SKM-1 (cell line): ENCODE data around the gene YJEFN3.

Source experiments
- DNase-seq: peaks from one replicate; lab custom pipeline; 2025; ENCODE audit not compliant: unreplicated experiment; lab: John Stamatoyannopoulos, UW

YJEFN3 gene

DNA sequence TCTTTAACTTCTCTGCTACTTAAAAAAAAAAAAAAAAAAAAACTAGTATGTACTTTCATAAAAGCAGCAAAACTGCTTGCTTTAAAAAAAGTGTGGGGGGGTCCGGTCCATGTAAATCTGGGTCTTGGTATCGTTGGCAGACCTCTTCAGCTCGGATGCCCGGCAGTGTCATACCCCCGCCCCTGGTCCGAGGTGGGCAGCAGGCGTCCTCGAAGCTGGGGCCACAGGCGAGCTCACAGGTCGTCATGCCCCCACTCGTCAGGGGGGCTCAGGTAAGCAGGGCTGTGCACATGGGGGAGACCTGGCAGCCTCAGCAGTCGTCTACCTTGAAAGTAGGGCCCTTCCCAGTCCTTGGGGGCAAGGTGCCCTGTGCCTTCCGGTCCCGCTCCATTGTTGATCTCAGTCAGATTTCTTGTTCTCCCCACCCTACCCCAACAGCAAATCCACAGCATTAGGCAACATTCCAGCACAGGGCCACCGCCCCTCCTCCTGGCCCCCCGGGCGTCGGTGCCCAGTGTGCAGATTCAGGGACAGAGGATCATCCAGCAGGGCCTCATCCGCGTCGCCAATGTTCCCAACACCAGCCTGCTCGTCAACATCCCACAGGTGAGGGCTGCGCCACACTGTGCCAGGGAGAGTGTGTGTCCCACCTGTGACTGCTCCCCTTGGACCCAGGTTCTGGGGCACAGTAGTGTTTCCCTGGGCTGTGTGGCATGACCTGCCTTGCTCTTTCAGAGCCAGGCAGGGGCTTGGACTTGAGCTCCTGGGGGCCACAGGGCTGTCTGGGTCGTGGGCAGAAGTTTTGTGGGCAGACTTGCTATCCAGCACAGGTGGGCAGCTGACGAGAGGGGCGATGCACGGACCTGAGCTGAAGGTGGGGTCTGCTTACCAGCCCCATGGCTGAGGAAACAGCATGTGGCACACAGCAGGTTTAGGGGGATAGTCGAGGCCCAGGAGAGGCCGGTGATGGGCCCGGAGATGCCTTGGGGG is 32.8 kb upstream of the YJEFN3 start:
- no peak for DNase-seq

DNA sequence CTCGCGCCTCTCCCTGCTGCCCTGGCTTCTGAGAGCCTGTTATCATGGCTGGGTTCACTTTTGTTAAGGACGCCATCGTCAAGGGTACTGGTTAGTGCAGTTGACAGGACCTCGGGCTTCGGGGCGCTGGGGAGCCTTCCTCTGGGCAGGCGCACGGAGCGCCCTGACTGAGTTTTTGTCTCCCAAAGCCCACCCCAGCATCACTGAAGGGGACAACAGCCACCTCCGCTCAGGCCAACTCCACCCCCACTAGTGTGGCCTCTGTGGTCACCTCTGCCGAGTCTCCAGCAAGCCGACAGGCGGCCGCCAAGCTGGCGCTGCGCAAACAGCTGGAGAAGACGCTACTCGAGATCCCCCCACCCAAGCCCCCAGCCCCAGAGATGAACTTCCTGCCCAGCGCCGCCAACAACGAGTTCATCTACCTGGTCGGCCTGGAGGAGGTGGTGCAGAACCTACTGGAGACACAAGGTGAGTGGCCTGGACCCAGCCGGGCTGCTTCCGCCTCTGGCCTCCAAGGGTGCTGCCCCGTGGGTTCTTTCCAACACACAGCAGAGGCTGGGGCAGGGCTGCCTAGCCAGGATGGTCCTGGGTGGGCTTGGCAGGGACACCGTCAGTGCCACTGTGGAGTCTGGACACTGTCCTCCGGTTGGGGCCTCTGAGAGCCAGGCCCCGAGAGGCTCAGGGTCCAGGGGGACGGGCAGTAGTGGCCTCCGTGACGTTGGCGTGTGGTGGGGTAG is 30.3 kb upstream of the YJEFN3 start:
- DNase-seq = no peak

DNA sequence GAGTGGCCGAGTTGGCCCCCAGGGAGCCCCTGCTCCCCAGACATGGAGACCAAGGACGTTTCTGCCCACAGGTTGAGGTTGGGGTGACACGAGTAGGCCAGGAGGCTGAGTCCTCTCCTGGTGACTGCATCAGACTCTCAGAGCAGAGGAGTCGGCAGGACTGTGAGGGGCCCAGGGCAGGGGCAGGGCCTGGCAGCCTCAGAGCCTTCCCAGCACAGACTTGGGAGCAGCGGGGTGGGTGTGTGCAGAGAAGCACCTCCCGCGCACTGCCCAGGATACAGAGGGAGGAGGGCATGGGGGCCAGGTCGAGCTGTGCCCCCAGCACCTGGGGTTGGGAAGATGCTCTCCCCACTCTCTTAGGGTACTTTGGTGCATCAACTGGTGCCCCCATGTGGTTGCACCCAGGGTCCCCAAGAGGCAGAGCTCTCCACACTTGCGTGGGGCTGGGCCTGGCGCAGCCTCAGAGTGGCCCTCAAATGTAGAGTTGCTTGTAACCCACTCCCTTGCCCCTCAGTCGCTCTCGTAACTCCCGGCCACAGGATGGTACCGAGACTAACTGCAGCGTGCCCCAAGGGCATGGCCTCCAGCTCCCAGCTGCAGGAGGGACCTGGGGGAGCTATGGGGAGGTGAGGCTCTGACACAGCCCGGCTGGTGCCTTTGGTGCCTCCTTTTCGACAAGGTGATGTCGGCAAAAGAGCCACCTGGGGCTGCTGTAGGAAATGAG is 29.3 kb upstream of the YJEFN3 start:
- DNase-seq = no peak

DNA sequence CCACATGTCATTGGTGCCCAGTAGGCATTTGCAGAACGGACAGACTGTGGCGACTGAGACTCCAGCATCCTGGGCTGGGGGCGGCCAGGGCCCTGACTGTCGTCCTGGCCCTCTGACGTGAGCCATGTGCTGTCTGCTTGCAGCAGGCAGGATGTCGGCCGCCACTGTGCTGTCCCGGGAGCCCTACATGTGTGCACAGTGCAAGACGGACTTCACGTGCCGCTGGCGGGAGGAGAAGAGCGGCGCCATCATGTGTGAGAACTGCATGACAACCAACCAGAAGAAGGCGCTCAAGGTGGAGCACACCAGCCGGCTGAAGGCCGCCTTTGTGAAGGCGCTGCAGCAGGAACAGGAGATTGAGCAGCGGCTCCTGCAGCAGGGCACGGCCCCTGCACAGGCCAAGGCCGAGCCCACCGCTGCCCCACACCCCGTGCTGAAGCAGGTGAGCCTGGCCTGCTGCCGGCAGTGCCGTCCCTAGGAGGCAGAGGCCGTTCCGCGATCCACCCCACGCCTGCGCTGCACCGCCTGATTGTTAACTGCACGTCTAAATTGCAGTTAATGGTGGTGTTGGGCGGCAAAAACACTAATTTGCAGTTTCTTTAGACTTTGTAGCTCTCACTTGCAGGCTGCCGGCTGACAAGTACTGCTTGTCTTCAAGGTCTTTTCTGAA is 27.6 kb upstream of the YJEFN3 start:
- no peak for DNase-seq

DNA sequence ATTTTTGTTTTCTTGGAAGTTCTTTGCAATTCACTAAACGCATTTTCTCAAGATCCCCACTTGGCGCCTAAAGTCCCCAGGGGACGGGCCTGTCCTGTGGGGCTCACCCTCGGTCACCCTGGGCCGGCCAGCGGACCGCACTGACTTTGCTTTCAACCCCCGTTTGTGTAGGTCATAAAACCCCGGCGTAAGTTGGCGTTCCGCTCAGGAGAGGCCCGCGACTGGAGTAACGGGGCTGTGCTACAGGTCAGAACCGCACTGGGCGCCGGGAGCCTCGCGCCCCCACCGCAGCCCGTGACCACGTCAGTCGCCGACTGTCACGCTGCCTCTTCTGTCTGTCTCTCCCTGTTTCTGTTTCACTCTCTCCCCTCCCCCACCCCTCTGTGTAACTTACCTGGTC is 26.9 kb upstream of the YJEFN3 start:
- DNase-seq = no peak

DNA sequence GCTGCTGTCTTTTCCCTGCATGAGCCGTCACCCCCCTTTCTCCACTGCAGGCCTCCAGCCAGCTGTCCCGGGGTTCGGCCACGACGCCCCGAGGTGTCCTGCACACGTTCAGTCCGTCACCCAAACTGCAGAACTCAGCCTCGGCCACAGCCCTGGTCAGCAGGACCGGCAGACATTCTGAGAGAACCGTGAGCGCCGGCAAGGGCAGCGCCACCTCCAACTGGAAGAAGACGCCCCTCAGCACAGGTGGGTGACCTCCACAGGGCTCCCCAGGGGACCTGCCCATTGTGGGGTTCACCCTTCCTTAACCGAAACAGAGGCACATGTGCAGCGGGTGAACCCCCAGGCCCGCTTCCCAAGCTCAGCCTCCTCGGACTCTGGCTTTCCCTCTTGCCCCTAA is 26.4 kb upstream of the YJEFN3 start:
- DNase-seq = no peak

DNA sequence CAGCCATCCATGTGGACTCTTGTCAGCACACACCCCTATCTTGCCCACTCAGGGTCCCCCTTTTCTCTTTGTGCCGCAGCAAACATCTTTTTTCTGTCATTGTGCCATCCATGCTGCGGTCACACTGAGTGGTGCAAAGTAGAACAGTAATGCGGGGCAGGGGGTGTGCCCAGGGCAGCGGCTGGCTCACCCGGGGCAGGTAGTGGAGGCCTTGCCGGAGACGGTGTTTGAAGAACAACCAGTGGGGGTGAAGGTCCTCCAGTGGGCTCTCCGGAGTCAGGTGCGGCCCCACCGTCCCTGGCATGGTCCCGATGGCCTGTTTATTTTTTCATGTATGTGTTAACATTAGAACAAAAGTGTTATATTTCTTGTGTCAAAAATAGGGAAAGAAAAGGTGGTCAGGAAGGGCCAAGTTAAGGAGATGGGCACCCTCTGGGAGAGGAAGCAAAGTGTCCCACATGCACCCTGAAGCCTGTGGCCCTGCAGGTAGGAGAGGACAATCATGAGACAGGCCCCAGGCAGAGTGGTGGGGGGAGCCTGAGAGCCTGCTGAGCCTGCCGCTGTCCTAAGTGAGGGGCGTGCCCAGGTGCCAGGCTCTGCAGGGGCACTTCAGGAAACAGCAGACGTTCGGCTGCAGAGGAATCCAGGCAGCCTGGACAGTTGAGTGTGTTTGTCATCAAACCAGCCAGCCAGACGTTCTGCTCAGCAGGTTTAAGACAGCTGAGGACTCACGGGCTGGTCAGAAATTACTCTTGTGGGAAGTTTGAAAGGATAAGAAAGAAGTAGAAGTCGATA is 25.7 kb upstream of the YJEFN3 start:
- no peak for DNase-seq

DNA sequence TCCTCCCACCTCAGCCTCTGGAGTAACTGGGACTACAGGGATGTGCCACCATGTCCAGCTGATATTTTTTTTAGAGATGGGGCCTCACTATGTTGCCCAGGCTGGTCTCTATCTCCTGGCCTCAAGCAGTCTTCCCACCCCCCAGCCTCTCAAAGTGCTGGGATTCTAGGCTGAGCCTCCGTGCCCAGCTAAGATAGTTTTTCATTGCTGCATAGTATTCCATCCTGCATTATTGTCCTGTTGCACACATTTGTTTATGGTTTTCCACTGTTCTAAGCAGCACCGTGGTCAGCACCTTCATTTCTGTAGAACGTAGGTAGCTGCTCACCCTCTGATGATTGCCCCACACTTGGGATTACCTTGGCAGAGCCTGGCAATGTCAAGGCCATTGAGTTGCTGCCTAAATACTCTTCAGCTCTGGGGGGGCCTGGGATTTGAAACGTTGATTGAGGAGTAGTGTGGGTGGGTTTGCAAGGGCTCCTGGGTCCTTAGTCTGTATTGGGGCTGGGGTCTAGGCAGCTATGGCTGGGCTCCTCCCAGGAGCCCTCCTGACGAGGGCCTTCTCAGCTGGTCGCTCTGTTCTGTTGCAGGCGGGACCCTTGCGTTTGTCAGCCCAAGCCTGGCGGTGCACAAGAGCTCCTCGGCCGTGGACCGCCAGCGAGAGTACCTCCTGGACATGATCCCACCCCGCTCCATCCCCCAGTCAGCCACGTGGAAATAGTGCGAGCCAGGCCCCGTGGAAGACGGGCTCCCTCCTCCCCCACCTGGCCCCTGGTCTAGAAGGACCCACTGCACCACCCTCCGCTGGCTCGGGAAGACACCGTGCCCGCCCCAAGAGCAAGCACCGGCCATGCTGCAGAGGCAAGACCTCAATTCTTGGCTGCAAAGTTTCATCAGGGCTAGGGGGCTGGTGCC is 23.7 kb upstream of the YJEFN3 start:
- DNase-seq = no peak

DNA sequence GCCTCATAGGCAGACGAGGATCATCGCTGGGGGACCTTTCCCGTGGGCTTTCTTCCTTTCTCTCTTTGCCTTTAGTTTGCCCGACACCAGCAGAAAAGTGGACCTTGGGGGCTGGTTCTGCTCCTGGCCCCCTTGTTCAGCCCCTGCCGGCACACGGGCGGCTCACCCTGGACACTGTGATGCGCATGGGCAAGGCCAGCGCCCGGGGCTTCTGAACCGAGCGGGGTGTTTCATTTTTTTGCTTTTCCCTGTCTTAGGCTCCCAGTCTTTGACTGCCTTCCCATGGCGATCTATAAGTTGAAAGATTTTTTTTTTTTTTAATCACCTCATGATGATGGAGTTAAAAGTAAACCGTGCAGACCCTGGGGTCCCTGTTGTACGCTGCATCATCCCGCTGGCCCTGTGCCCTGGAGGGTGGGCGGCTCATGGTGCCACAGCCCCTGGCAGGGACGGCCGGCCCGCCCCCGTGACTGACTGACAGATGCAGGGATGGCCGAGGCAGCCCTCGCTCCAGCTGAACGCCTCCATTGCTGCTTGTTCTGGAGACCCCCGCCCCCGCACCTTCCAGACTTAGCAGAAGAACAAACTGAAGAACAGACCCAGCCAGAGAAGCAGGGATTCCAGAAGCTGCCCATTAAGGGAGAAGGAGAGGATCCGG is 22.9 kb upstream of the YJEFN3 start:
- no peak for DNase-seq

DNA sequence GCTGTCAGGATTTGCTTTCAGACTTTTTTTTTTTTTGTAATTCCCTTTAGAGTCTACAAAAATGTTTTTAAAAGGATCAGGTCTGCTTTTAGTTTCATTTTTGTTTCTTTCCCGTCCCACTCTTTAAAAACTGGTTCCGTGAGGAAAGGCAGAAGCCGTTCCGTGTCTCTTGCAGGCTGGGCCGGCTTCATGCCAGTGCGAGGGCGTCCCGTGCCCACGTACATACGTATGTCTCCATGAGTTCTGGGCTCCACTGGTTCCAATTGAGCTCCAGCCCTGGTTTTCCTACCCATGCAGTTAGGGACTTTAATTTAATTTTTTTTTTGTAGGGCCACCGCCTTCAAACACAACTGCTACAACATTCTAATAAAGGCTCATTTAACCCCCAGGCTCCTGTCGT is 22.1 kb upstream of the YJEFN3 start:
- DNase-seq = no peak

DNA sequence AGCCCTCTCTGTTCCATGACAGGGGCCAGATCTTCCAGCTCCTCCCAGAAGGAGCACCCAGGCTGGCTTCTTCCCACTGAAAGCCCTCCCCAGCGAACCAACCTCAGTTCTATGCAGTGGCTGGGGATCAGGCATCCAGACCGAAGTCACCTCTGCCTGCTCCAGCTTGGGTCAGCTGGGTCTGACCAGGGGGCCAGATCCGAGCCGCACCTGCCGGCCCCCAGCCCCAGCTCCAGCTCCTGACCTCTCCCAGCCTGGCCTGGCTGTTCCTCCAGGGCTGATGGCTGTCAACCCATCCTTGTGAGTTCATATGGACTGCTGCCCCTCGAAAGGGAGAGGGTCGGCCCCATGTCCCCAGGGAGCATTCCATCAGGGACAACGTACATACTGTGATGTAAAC is 21.4 kb upstream of the YJEFN3 start:
- DNase-seq = no peak

DNA sequence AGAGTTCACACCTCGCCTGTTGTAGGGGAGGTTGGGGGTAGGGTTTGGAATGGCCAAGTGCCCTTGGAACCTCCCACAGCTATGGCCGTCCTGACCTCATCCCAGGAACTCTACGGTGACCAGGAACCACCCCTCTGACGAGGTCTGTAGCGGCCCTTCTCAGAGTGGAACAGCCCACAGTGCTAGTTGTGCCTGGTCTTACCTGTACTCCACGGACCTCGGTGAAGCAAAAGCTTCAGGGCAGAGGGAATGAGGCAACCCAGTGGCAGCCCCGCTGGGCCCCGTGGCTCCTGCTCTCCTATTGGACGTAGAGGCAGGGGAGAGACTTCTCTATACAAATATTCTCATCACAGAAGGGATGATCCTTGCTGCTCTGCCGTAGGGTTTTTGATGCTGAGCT is 20.5 kb upstream of the YJEFN3 start:
- no peak for DNase-seq

DNA sequence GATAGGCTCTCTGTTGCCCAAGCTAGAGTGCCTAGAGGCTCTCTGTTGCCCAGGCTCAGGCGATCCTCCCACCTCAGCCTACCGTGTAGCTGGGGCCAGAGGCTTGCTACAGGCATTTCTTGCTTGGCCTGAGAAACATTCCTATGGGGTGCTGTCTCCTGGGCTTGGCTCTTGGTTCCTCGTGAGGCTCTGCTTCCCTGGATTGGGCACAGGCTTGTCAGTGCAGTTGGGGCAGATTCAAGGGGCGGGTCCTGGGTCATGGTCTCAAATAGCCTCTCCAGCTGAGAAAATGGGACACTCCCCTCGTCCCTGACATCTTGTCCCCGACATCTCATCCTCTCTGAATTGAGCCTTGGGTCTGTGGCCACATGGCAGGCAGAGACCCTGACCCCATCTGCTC is 18.3 kb upstream of the YJEFN3 start:
- DNase-seq = no peak

DNA sequence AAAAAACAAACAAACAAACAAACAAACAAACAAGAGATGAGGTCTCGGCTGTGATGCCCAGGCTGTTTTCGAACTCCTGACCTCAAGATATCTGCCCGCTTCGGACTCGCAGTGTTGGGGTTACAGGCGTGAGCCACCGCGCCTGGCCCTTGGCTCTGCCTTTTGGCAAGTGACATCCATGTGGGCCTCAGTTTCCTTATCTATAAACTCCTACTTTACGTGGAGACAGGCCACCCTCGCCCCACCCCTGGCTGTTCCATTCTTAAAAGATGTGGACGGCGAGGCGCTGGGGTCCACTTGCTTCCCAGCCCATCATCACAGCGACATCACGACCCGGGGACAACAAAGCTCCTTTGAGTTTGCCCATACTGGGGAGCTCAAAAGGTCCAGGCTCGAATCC is 15.0 kb upstream of the YJEFN3 start:
- DNase-seq = no peak

DNA sequence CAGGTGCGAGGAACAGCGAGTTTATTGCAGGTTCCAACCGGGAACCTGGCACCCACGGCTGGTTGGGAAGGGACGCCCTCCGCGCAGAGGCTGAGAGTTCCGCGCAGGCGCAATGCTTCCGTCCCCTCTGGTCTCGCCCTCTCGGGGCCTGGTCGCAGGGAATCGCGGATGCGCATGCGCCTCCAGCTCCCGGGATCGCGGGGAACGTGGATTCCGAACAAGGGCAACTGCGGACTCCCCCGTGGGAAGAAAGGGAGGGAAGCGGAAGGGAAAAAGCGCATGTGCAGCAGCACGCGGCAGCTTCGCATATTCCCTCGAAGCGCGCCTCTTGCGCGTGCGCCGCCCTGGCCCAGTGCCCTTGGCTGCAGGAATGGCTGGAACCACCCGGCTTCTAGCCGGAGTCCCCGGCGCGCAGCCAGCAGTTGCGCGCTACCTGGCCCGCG is 14.5 kb upstream of the YJEFN3 start:
- no peak for DNase-seq

DNA sequence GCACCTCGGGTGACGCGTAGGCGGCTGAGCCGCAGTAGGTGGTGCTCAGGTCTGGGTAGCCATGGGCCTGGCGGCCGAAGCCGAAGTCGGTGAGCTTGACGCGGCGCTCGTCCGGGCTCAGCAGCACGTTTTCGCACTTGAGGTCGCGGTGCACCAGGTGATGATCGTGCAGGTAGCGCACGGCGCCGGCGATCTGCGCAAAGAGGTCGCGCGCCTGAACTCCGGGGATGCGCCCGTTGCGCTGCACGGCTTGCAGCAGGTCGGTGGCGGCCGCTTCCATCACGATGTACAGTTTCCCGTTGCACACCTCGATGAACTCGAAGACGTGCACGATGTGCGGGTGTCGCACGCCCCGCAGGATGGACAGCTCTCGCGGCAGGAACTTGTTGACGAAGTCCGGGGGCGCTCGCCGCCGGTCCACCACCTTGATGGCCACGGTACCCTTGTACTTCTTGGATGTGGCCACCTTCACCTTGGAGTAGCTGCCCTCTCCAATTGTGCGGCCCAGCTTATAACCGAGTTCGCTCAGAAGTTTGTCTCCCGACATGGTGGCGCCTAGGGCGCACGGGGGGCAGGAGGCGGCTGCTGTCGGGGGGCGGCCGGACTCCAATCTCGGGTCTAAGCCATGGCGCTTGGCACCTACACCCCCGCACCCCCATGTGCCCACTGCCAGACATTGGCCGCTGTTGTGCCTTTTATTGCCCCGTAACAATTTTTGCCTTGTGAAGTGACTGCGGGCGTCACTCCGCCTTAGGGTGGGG is 13.7 kb upstream of the YJEFN3 start, which contains the start of gene TSSK6:
Gene TSSK6, minus strand, starts transcription at position 668 of the 761 bp plus-strand sequence. Its CDS starts 121 bp downstream, at position 547.
- no peak for DNase-seq

DNA sequence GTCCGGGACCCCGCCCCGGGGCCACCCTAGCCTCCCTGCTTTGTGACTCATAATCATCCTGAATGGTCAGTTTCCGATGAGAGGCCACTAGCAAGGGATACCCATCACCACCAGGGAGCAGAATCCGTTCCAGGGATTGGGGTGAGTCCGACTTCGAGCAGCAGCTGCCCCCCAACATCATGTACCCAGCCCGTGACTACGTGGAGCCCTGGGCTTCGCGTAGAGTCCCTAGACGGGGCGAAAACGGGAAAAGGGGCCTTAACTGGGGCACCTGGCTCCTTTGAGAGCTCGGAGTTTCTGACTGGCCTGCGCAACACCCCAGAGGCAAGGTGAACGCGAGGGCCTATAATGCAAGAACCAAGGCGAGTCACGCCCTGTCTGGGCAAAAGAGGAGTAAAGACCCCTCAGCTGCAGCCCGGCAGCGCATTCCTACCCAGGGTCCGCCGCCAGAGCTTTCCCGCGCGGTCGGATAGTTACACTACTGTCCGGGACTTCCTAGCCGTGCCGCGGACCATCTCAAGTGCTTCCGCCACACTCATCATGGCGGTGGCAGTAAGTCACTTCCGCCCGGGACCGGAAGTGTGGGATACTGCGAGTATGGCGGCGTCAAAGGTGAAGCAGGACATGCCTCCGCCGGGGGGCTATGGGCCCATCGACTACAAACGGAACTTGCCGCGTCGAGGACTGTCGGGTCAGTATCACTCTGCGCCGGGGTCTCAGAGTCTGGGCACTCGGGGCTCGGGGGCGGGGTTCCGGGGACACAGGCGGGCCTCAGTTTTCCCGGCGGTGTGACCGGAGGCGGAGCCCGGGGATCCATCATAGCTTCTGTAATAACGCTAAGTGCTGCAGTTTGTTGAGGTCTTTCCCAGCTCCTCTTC is 12.8 kb upstream of the YJEFN3 start, which contains the start of gene NDUFA13:
Gene NDUFA13, plus strand, starts transcription at position 584 of the 878 bp plus-strand sequence. Its CDS starts 14 bp downstream, at position 598.
- peak; percentile 53 for DNase-seq
